Renal cortex interstitium (tissue), 11 donors: ENCODE results near the gene ZBTB20. TPM values are rescaled to one million over a fixed set of nuclear protein-coding genes. Genes with fewer than 3 reads are reported as not detected.

Experiments
- DNase-seq, 11 donors: peaks; one replicate each; pipeline ENCODE4 v3.0.0-alpha.2; 2013; ENCODE audit warnings: low read depth in 9 of 11, low spot score in 4 of 11; ENCODE audit errors: extremely low read depth in 1 of 11
- polyA plus RNA-seq, 3 donors: library from polyadenylated mRNA; unstranded; fragments of 120-200 nt; gene quantifications; one replicate each; pipeline ENCODE4 v1.2.1, GENCODE V29; 2013; ENCODE audit not compliant: insufficient read length in 3 of 3

The ZBTB20 gene
- polyA plus RNA-seq, 3 donors, result 5.5 to 6.9 (median 6.6) TPM

- DNase-seq, result no peak
These were observed 813.7 kb downstream of the ZBTB20 start for GRCh38 chr3:114333180-114333922.

- DNase-seq, result no peak
These were observed 814.5 kb downstream of the ZBTB20 start for GRCh38 chr3:114332342-114333179.

GRCh38 chr3:114331710-114332109, 815.4 kb downstream of the ZBTB20 start:
- DNase-seq, result no peak

- no peak for DNase-seq
These were observed 816.1 kb downstream of the ZBTB20 start for GRCh38 chr3:114331007-114331406.

GRCh38 chr3:114329823-114330222, 817.3 kb downstream of the ZBTB20 start:
- no peak for DNase-seq

GRCh38 chr3:114328345-114328744, 818.7 kb downstream of the ZBTB20 start:
- no peak for DNase-seq

GRCh38 chr3:114327665-114328064, 819.4 kb downstream of the ZBTB20 start:
- no peak for DNase-seq

GRCh38 chr3:114323546-114324254, 823.4 kb downstream of the ZBTB20 start:
- DNase-seq, result no peak

GRCh38 chr3:114320246-114320645, 826.8 kb downstream of the ZBTB20 start:
- DNase-seq, result no peak

GRCh38 chr3:114319453-114319852, 827.6 kb downstream of the ZBTB20 start:
- DNase-seq, result no peak

GRCh38 chr3:114318295-114318694, 828.8 kb downstream of the ZBTB20 start:
- no peak for DNase-seq

- DNase-seq, result no peak
These were observed 832.8 kb downstream of the ZBTB20 start for GRCh38 chr3:114314282-114314681.

- DNase-seq, result no peak
These were observed 833.7 kb downstream of the ZBTB20 start for GRCh38 chr3:114313426-114313825.

GRCh38 chr3:114310695-114311094, 836.4 kb downstream of the ZBTB20 start:
- no peak for DNase-seq

GRCh38 chr3:114308830-114309229, 838.3 kb downstream of the ZBTB20 start:
- DNase-seq, result no peak

GRCh38 chr3:114308377-114308776, 838.7 kb downstream of the ZBTB20 start:
- DNase-seq, result no peak

GRCh38 chr3:114307832-114308231, 839.3 kb downstream of the ZBTB20 start:
- no peak for DNase-seq

- no peak for DNase-seq
These were observed 839.8 kb downstream of the ZBTB20 start for GRCh38 chr3:114307222-114307830.

GRCh38 chr3:114299941-114300624, 847.0 kb downstream of the ZBTB20 start:
- no peak for DNase-seq
